Activated CD8-positive, alpha-beta memory T cell treated with anti-CD3 and anti-CD28 coated beads, Interleukin-2, amount 50 U/mL, for 24 hours (primary cell): ENCODE results near the gene PLN.

ENCODE experiments used
- DNase-seq: peaks from one replicate; pipeline ENCODE4 v3.0.0-alpha.2; 2020; ENCODE audit errors: extremely low read depth

The PLN gene

GRCh38 chr6:118548136-118548535 is at the start of gene PLN:
Gene PLN, plus strand, starts transcription at chr6:118548296. Its CDS starts 10,626 bp downstream, at chr6:118558922.
- DNase-seq: no peak

GRCh38 chr6:118500130-118501015 is 47.7 kb upstream of the PLN start:
- no peak for DNase-seq

DNA sequence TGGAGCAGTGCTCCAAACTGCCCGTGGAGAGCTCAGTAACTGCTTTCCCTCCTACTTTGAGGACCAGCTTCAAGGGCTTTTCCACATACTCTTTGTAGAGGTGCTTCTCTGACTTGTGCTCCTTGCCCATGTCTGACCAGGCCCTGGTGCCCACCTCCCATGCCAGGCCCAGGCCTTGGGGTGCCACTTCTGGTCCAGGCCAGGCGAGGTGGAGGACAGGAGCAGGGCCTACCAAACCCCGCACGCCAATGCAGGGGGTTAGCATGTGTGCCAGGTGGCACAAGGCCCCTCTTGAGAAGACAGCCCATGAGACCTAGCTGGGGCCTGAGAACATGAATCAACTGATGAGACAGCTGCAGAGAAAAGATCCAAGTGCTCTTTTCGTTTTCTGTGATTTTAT is 47.0 kb upstream of the PLN start:
- no peak for DNase-seq

DNA sequence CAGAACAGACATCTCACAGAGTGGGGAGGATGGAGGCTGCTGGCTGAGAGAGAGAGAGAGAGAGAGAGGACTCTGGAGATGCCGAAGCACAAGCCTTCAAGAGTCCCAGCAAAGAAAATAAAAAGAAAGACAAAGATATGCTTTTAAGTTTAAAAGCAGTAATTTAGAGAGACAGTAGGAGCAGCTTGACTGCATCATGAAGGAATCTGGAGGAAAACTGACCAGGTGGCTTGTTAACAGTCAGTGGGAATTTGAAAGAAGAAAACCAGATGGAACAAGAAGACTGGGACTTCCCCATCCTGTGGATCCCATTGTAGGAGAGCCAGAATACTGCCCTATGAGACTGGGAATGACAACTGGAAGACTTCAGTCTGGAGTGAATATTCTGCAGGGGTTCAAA is 46.3 kb upstream of the PLN start:
- no peak for DNase-seq

DNA sequence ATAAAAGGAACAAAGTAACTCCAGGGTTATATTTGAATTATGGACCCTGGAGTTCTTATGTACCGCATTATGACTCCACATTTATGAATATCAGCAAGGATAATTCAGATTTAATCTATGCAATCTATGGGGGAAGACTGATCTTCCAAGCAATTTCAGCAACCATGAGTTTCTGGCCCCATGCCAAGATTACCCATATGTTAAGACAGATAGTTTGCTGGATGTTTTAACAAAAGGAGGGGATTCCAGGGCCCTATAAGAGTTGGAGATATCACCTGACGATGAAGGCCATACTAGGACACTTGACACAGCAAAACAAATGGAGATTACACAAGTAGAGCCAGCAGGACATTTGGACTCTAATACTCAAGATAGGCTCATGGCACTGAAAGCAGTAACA is 45.9 kb upstream of the PLN start:
- no peak for DNase-seq

DNA sequence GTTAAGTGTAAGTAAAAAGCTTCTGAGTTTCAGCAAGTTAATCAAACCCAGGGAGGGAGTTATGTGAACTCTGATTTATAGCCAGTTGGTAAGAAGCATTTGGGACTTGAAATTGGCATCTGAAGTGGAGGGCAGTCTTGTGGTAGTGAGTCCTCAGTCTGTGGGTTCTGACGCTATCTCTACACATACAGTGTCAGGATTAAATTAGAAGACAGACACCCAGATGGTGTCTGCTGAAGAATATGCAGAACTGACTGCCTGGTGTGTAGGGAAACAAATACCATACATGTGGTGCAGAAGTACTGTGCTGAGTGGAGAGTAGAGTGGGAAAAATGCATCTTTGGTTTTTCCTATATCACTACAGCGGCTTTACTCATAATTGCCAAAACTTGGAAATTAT is 43.5 kb upstream of the PLN start:
- no peak for DNase-seq

- no peak for DNase-seq
These were observed 42.4 kb upstream of the PLN start for GRCh38 chr6:118505656-118506055.

DNA sequence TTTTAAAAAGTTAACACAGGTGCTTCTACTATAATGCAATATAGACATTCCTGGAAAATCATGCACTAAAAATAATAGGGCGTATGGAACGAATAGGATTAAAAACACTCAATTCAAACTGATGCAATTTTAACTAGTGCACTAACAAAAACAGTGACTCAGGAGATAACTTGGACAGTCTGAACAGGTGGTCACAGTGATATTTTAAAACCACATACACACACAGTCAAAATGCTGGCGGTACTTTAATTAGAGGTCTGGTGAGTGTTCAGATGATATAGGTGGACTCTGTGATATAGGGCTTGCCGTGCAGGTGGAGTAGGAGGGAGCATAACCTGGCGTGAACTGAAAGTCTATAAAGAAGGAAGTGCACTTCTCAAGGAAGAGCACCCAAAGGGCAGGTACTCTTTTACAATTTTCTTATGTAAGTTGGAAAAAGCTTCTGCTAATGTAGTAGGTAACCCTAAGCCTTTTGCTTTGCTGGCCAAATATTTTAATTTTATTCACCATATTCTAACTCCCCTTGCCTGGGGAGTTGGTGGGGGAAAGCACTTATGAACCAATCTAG is 41.9 kb upstream of the PLN start:
- no peak for DNase-seq

- no peak for DNase-seq
These were observed 40.5 kb upstream of the PLN start for GRCh38 chr6:118507636-118508035.

DNA sequence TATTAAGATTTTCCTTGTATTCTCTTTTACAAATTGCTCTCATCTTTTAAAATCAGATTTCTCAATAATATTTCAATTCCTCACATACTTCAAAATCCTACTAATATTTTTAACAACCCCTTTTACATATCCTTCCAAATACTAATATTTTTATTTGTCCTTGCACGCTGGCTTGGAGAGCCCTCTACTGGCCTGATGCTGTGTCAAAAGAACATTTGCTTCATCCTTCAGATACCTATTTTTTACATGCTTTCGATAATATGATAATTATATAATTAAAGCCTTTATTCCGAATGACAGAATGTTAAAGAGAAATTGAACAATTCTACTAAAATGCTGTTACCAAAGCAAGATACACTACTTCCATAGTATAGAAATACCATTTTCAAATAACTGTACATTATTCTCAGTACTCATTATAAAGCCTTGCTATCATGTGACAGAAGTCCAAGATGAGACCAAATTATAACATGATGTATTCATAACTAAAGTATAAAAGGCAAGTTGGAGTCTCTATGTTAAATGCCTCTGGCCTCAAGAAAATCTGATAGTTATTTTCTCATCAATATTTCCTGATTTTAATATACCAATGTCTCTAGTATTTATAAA is 39.0 kb upstream of the PLN start:
- no peak for DNase-seq

- no peak for DNase-seq
These were observed 36.0 kb upstream of the PLN start for GRCh38 chr6:118511930-118512715.

- no peak for DNase-seq
These were observed 33.4 kb upstream of the PLN start for GRCh38 chr6:118514689-118515088.

DNA sequence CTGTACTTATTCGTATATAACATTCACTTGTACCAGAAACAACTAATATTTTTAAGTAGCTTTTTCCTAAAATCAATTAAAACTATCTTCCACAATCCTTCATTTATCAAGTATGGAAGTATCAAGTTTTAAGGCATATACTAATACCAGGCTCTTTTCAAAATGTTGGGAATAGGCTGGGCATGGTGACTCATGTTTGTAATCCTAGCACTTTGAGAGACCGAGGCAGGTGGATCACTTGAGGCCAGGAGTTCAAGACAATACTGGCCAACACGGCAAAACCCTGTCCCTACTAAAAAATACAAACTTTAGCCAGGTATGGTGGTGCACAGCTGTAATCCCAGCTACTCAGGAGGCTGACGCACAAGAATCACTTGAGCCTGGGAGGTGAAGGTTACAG is 25.7 kb upstream of the PLN start:
- DNase-seq: no peak

DNA sequence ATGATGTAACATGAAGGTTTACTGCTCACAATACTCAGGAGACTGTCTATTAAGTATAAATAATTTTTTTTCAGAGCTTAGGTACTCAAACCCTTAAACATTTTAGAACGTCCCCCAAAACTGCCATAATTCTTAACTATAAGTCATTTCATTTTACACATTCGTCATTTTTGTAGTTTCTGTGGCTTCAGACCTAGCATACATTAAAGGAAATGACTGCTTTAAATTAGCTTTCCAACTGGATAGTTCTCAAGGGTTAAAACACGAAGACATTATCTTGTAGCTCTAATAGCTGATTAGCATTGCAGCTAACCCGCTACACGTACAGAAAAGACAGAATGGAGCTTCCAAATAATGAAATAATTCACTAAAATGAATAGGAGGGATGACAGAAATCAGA is 24.9 kb upstream of the PLN start:
- DNase-seq: no peak

DNA sequence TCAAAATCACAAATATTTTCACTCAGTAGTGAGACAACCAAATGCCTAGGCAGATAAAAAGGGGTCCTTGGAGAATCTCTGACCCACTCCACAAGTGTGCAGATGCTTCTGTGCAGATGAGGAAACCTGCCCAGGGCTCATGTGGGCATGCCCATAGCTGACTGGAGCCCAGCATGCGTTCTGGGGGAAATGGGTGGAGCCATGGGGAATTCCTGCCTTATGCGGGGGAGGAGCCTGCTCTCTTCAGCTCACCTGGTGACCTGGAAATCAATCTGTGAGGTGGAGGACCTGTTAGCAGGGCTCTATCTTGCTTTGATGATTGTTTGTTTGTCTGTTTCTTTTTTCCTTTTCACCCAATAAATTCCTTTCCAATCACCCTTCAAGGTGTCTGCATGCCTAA is 23.4 kb upstream of the PLN start:
- no peak for DNase-seq

- no peak for DNase-seq
These were observed 21.9 kb upstream of the PLN start for GRCh38 chr6:118525913-118526780.

DNA sequence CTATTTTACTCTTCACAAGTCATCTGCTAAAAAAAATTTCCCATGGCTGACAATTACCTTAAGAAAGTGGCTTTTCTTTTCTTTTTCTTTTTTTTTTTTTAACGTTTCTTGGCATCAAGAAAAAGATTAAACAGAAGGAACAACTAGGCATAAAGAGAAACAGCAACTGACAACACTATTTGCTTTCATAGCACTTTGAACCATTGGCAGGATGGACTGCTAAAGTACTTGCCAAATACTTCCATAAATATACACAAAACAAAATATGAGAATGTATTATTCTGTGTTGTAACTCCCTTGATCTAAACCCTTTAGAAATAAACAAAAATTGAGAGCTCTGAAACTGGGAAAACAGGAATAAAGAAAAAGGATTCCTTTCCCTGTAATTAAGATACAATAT is 20.0 kb upstream of the PLN start:
- no peak for DNase-seq

- no peak for DNase-seq
These were observed 18.3 kb upstream of the PLN start for GRCh38 chr6:118529756-118530155.

DNA sequence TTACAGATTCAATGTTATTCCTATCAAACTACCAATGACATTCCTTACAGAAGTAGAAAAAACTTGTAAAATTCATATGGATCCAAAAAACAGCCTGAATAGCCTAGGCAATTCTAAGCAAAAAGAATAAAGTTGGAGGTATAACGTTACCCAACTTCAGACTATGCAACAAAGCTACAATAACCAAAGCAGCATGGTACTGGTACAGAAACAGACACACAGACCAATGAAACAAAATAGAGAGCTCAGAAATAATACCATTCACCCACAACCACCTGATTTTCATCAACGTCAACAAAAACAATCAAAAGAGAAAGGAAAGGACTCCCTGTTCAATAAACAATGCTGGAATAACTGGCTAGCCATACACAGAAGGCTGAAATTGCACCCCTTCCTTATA is 17.2 kb upstream of the PLN start:
- DNase-seq: no peak

GRCh38 chr6:118535176-118535844 is 12.8 kb upstream of the PLN start:
- no peak for DNase-seq

- DNase-seq: no peak
These were observed 11.6 kb upstream of the PLN start for GRCh38 chr6:118536478-118536877.
